Ureter (tissue), 1 donor: ENCODE measurements around the gene KCNJ5. TPM values are rescaled to one million over a fixed set of nuclear protein-coding genes. Genes with fewer than 3 reads are reported as not detected.

Experiments
- DNase-seq: peaks from one replicate; pipeline ENCODE4 v3.0.0-alpha.2; 2020; ENCODE audit warnings: low spot score
- total RNA-seq: library from RNA; stranded (reverse); gene quantifications from one replicate; pipeline ENCODE4 v1.2.4, GENCODE V29; 2023
- donor health status: DM: yes; HTN: yes; CAD: no.

Gene KCNJ5
- total RNA-seq, 1 donor from 2014 or later = 0.94 TPM

DNA sequence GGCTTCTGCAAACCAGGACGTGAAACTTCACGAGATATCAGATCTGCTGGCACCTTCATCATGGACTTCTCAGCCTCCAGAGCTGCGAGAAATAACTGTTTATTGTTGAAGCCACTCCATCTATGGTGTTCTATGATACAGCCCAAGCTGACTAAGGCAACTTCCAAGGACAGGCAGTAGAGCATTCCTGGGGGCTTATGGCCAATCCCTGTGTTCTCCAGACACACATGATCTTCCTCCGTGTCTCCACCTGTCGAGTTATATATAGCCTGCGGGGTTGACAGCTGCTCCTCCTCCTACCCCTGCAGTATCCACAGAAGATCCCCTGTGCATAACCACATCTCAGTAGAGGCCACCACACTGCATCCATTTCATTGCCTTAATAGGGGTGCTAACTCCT is 40.5 kb downstream of the KCNJ5 start:
- no peak for DNase-seq

DNA sequence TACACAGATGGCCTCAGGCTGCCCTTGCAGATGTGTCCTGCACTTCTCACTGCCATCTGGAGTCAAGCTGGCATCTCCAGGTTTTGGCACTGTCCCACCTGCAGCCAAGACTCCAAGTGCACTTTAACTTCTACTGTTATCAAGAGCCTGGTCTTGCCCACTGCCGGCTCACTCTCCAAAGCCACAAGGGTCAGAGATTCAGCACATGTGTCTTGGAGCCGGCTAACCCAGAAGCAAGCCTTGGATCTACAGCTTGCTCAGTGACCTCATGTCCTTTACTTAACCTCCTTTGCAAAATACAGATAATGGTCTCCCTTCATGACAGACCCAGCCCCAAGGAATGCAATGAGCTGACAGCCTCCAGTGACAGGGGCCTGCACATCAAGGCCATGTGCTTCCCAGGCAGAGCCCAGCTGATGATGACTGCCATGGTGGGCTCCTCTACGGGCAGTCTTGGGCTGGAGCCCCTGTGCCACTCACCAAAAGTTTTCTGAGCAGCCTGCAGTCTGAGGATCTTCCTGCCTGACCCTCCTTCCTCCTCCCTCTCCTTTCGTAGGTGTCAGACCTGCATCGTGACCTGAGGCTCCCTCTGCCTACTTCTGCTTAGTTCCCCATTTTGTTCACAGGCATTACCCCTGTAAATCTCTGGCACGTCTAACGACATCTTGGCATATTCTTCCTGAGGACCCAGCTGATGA is 42.5 kb downstream of the KCNJ5 start:
- DNase-seq = no peak

GRCh38 chr11:128934351-128934750 is 43.2 kb downstream of the KCNJ5 start:
- no peak for DNase-seq

- no peak for DNase-seq
Observed at GRCh38 chr11:128934926-128935325, 43.8 kb downstream of the KCNJ5 start.

GRCh38 chr11:128936606-128937251 is 45.6 kb downstream of the KCNJ5 start:
- no peak for DNase-seq

GRCh38 chr11:128937480-128937879 is 46.3 kb downstream of the KCNJ5 start:
- no peak for DNase-seq

DNA sequence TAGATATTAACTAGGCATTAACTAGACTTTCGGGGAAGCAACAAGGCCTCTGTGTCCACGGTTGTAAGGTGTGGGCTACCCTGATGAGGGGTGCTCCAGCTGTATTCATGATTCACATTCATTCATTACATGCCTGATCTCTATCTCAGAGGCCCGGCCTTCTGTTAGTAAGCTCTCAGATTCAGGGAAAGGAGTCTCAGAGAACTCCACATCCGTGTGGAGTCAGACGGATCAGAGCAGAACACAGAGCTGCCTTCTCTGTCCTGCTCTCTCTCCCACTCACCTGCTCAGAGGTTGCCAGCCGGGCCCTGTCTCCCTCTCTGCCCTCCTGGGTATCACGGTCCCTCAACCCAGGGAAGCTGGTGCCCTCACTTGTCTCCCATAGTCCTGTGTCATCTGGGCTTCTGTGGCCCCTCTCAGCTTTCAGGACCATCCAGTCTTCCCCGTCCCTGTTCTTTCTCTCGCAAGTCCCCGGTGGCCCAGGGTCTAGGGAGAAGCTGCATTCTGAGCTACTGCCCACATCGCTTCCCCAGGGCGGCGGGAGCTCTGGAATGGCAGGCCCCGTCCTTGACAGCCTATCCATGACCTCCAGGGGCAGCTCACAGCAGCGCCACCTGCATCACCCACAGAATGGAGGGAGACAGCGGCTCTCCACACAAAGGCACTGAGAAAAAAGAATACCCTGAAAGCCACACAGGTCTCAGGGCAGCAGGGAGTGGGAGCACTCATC is 47.2 kb downstream of the KCNJ5 start:
- DNase-seq = no peak

DNA sequence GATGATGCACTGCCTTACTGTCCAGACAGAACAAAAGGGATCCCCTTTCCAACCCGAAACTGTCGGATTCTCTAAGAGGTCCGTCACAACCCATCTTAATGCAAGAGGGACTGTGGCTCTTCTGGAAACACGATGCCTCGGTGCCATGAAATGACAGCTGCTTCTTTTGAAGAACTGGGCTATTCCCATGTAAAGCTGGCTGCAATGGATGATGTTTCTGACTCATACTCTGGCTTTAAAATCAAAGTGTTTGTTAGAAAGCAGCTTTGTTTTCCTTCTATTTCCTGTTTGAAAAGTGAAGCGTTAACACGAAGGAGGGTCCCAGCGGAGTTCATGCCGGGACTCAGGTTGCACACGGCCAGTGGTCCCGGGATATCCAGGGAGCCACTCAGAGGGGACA is 48.4 kb downstream of the KCNJ5 start:
- DNase-seq = no peak

GRCh38 chr11:128940156-128940555 is 49.0 kb downstream of the KCNJ5 start:
- DNase-seq = no peak

DNA sequence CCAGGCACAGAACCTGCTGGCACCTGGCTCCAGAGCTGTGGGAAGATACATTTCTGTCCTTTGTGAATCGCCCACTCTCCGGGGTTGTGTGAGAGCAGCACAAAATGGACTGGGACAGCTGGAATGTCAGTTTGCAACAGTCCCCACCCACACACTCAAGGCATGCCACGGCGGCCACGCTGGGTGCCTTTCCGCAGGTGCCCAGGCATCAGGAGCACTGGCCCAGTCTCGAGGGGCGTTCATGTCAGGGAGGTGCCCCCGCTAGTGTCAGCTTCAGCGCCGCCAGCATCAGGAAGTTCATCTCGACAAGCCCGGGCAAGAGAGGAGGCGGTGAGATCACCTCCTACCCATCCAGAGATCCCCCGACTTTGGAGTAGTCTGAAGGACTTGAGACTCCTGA is 49.4 kb downstream of the KCNJ5 start:
- peak; percentile 52 for DNase-seq

DNA sequence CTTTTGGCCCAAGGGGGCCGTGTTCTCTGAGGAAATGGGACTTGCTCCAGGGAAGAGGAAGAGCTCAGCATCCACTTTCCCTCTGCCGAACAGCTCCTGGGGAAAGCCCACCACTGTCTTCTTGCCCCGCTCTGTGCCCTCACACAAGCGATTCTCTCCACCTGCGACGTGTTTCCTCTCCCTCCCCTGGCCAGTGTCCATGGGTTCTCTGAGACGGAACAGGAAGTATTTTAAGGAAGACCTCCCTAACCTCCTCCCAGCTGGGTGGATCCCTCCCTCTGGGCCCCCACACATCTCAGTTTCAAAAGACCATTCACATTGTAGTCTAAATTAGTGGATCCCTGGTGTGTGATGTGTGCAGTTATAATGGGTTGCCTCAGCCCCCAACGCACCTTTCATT is 50.0 kb downstream of the KCNJ5 start:
- DNase-seq = no peak

GRCh38 chr11:128941573-128942271 is 50.6 kb downstream of the KCNJ5 start:
- DNase-seq = no peak

DNA sequence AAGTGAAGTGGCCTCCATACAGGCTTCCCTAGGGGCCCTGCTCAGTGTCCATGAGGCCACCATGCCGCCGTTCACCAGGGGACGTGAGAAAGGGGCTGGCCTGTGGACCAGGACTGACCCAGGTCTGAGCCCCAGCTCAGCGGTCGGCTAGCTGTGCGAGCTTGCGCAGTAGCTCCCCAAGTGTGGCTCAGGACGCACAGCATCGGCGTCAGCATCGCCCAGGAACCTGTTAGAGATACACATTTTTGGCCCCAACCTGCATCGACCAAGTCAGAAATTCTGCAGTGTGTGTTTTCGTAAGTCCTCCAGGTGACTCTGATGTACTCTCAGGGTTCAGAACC is 51.1 kb downstream of the KCNJ5 start:
- no peak for DNase-seq

DNA sequence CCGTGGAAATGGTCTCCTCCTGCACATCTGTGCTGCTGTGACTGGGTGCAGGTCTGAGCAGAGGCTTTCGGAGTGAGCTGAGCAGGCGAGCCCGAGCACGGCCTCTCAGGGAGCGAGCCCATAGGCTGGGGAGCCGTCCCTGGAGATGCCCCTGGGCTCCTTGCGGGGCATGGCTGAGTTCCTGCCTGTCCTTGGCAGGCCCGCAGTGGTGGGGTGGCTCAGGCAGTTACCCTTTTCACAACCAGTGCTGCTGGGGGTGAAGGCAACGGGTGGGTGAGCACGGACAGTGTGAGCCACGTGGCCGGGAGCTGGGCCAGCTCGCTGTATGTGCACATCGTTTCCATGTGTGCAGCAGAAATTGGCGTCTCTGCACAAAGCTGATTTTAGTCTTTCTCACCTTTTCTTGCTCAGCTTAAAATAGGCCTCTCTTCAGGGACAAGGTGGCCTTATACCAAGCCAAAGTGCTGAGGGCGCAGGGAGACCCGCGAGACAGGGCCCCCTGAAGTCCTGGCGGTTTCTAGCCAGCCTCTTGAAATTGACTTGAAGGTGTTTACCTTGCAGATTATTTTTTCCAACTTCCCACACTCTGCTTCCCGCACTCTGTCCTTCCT is 51.8 kb downstream of the KCNJ5 start, which contains the start of gene TP53AIP1:
TSS of gene TP53AIP1 (minus strand) at position 55 of the 611 bp plus-strand sequence. CDS start 5,053 bp downstream, outside the sequence.
- DNase-seq = no peak

DNA sequence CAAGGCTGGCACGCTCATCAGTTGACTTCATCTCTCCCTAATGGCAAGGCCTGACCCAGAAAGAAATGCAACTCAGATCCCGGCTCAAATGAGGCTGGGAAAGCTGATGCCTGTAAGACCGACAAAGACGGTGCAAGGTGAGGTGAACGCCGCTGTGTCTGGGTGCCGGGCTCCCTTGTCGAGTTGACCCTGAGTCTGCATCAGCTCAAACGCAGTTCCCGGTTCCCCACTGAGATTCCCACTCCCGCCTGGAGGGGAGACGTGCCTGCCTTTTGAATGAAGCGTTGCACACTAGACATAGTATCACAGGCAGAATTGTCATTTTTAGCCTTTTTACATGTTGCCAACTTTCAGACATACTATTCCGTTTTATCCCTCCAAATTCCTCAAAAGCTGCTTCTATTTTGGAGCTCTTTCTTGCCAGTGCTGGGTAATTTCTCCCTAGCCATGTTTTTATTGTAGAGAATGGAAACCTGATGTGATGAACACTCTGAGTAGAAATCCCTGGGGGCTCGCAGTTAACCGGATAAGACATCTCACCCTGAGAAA is 52.3 kb downstream of the KCNJ5 start:
- DNase-seq = no peak

GRCh38 chr11:128946648-128947047 is 55.5 kb downstream of the KCNJ5 start:
- no peak for DNase-seq

DNA sequence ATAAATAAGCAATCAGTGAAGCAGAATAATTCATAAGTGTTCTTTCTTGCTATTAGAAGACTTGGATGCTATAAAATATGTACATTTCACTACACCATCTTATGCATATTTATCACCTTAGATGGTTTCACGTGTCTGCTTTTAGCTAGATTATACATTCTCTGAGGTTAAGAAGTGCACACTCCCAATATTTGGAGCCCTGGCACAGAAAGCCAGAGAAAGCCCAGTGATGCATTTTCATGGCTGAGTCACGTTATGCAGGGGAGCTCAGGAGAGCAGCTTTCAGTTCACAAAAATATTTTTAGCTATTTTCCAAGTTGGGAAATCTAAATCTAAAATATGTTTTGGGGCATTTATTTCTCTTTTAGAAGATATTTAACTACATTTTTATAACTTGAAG is 56.6 kb downstream of the KCNJ5 start:
- DNase-seq = no peak

DNA sequence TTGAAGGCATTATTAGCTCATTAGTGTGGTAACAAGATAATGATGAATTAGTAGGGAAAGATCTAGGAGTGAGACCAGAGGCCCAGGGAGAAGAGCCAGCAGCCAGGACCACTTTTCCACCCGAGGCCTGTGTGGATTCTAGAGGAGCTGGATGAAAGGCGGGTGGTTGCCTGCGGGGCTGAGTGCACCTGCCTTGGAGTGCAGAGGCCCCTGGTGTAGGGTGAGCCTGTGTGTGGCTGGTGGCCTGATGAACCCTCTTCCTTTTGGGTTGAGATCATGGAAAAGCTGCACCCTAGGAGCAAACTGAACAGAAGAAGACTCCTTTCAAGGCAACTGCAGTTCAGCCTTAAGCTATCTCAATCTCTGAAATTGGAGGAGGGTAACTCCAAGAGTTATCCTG is 57.4 kb downstream of the KCNJ5 start:
- DNase-seq = no peak

DNA sequence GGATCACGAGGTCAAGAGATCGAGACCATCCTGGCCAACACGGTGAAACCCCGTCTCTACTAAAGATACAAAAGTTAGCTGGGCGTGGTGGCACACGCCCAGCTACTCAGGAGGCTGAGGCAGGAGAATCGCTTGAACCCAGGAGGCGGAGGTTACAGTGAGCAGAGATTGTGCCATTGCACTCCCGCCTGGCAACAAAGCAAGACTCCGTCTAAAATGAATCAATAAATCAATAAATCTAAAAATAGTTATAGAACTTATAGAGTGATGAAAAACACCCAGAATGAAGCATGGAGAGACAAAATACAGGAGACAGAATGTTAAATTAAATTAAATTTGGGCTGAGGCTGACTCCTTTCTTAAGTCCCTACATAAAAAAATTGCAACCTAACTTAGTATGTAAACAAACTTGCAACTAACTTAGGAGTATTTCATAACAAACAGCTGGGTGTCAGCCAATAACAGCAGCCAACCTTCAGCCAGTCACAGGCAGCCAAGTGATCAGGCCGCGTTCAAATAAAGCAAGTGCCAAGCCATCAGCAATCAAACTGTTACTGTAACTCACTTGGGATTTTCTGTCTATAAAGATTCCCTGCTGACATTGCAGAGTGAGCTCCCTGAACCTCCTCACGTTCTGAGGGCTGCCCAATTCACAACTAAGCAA is 58.8 kb downstream of the KCNJ5 start:
- DNase-seq = no peak

DNA sequence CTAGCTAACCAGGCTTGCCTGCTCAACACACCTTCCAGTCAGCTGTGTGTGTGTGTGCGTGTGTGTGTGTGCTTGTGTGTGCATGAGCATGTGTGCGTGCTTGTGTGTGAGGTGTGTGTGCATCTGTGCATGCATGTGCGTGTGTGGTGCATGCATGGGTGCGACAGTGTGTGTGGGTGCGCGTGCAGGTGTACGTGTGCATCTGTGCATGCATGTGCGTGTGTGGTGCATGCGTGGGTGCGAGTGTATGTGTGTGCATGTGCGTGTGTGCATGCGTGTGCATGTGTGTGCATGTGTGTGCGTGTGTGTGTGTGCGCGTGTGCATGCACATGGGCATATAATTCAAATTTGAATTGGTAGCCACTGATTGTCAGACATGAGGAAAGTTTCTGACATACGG is 62.0 kb downstream of the KCNJ5 start:
- DNase-seq = no peak

DNA sequence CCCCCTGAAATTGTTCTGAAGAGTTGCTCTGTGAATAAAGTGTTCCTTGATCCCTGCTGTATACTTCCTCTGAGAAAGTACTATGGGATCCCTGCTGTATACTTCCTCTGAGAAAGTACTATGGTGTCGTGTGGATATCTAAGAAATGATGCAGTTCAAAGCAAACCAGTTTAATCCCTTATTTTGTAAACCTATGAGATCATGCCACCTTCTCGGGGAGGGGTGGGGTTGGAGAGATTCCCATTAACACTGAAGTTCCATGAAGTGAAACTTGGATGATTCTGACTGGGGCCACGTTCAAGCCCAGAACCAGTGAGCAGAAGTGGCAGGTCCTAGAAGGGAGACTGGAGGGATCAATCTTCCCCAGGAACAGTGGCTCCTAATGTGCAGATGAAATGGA is 64.5 kb downstream of the KCNJ5 start:
- DNase-seq = no peak
